ENCODE data around the gene SCGB3A1. TPM values are rescaled to one million over a fixed set of nuclear protein-coding genes. Genes with fewer than 3 reads are reported as not detected.

SCGB3A1 gene
- polyA plus RNA-seq, 4 donors, result 0.56 to 1.8 (median 1.4) TPM

DNA sequence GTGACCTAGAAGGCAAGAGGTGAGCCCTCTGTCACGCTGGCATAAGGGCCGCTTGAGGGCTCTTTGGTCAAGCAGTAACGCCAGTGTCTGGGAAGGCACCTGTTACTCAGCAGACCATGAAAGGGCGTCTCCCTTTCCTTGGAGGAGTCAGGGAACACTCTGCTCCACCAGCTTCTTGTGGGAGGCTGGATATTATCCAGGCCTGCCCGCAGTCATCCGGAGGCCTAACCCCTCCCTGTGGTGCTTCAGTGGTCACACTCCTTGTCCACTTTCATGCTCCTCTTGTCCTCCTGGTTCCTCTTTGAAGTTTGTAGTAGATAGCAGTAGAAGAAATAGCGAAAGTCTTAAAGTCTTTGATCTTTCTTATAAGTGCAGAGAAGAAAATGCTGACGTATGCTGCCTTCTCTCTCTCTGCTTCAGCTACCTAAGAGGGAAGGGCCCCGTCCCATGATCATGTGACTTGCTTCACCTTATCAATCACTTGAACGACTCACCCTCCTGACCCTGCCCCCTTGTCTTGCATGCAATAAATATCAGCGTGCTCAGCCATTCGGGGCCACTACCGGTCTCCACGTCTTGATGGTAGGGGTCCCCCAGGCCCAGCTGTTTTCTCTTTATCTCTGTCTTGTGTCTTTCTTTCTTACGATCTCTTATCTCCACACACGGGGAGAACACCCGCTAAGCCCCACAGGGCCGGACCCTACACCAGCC is 16.7 kb upstream of the SCGB3A1 start:
- no peak for DNase-seq (ENCODE audit: low read depth in 4 of 4, low spot score in 2 of 4)

DNA sequence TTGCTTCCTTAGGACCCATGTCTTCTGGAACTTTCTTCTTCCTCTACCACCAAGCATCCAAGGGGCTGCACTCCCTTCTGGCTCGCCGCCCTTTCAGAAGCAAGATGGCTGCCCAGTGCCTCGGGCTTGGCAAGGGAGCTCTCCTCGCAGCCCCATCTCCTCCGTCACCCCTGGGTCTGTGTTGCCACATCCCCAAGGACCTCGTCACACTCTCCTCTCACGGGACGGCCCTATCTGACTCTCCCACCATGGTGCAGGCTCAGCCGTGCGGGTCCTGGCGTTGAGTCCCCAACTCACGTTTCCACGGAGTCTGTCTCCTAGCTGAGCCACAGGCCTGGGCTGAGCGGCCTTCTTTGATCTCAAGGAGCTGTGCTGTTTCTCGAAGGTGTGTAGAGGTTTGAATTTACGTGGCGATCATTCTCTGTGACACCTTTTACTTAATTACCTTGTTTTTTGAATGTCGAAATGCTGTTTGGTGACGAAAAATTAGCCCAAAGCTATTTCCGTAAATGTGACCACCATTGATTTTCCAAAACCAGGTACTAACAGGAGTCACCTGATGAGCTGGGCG is 15.0 kb upstream of the SCGB3A1 start:
- DNase-seq (ENCODE audit: low read depth in 4 of 4, low spot score in 2 of 4), result no peak

DNA sequence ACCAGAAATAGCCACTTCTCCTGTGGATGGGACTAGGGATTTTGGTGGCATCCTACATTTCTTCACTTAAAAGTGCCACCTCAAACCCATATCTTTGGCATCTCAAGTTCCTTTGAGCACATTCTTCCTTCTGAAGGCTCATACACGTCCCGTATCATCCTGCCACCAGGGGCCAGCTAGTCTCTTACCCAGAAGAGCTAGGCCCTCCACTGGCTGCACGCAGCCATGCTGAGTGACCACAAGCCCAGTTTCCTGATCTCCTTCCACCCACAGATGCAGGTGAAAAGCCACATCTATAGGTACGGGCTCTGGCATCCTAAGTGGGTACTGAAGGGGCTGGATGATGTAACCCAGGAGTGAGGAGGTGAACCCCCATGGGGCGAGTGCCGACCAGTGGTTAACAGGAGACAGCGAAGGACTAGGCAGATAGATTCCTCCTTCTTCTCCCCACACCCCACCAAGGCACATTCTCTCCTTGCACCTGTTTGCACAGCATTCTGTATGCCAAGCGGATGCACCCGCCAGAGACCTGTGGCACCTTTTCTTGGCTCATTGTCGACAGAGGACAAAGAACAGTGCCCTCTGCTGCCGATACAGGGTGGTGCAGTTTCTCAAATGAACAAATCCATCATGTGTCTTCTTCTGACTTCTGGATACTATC is 14.4 kb upstream of the SCGB3A1 start:
- no peak for DNase-seq (ENCODE audit: low read depth in 4 of 4, low spot score in 2 of 4)

DNA sequence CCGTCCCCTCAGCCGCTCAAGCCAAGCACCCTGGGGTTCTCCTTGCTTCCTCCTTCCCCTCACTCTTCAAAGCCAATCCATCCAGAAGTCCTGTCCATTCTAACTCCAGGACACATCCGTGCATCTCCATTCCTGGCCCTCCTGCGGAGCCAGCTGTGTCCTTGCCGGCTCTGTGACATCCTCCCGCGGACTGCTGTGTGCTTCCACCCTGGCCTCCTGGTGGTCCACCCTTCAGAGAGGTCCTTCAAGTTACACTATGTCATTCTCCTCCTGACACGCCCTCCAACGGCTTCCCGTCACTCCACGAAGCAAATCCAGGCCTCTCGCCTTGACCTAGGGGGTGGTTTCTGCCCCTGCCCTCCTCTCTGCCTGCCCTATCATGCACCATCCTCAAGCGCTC is 13.0 kb upstream of the SCGB3A1 start:
- DNase-seq (ENCODE audit: low read depth in 4 of 4, low spot score in 2 of 4), result no peak

DNA sequence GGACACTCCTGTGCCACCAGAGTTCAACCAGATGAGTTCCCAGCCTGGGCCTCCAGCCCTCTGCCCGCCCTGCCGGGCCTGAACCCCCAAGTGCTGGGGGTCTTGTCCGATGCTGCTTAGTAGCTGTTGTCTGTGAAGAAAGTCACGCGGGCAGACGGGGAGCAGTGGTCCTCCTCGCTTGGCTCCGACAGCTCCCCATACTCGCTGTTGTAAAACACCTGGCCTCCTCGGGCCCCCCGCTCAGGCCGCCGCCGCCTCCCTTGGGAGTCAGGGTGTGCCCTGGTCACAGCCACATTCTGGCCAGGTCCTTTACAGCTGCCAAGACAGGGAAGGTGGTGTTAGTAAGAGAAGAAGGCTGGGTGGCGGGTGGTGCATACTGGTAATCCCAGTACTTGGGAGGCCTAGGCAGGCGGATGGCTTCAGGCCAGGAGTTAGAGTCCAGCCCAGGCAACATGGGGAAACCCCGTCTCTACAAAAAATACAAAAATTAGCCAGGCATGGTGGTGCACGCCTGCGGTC is 11.8 kb upstream of the SCGB3A1 start:
- DNase-seq (ENCODE audit: low read depth in 4 of 4, low spot score in 2 of 4), result no peak

DNA sequence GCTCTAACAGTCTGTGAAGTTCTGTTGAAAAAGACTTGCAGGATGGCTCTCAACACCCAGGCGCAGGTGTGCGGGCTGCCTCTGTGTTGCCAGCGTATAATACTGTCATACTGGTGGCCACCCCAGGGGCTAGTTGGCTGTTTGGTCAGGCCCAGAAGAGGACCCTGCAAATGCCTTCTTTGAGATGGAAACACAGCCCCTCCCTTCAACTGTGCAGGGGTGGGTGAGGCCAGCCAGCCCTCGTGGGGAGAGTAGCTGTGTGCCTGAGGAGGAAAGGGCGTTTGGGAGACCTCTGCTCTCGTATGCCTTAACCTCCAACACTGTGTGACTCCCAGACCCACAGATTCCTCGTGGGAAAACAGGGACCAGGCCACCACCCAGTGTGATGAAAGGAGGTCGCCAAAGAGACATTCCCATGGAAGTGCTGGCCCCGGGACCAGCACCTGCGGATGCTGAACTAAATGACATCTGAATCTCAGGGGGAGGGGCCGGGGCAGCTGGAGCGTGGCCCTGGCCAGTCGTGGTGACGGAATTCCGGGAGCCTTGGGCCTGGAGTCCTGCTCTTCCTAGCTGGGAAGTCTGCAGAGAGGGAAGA is 11.3 kb upstream of the SCGB3A1 start:
- DNase-seq (ENCODE audit: low read depth in 4 of 4, low spot score in 2 of 4), result no peak

DNA sequence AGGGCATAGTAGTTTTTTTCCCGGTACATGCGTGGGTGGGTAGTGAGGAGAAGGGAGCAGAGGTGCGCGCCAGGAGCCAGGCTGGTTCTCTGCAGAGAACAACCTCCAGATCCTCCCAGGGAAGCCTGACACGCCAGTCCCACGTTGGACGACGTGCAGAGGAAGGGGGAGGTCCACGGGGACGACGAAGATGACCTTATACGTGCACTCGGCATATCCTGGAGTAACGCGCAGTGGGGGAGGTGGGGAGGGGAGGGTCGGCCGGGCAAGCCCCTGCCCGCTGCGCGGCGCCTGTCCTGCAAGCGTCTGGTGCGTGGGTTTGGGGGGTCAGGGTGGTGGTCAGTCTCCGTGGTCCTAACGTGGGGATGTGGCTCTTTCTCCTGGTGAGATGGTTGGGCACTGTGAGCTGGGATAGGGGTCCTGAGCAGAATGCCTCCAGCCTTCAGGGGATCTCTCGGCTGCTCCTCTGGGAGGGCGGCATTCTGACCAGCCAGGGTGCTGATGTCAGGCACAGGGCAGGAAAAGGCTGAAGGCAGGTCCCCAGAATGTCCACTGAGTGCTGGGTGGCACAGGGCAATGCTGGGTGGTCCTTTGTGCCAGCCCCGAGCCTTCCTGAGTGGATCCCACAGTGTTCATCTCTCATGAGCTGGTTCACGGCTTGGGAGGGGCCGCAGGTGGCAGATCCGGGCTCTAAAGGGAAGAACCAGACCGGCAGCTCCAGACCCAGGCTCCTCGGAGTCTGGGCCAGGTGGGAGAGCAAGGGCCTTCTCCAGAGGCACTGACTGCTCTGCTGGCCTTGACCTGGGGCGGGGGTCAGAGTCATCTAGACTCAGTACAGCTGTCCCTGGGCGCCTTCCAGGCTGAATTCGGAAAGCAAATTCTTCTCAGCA is 10.5 kb upstream of the SCGB3A1 start:
- no peak for DNase-seq (ENCODE audit: low read depth in 4 of 4, low spot score in 2 of 4)

DNA sequence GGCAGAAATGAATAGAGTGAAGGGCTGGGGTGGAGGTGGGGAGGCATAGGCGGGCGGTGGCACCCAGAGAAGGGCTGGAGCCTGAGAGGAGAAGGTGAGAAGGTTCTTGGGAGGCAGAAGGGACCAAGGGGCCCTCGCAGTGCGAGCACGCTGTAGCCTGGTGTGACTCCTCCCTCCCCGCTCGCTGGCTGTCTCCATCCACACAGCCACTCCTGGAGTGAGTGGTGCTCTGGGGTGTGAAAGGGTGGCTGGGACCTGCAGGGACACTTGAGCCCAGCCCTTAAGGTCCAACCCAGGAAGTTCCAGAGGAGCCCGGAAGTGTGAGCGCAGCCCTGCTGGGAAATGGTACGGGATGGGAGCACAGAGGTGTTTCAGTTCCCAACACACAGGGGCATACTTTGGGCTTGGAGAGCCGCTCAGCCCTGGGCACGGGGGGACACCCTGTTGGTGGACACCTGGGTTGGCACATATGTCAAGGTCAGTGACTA is 9.3 kb upstream of the SCGB3A1 start:
- no peak for DNase-seq (ENCODE audit: low read depth in 4 of 4, low spot score in 2 of 4)

DNA sequence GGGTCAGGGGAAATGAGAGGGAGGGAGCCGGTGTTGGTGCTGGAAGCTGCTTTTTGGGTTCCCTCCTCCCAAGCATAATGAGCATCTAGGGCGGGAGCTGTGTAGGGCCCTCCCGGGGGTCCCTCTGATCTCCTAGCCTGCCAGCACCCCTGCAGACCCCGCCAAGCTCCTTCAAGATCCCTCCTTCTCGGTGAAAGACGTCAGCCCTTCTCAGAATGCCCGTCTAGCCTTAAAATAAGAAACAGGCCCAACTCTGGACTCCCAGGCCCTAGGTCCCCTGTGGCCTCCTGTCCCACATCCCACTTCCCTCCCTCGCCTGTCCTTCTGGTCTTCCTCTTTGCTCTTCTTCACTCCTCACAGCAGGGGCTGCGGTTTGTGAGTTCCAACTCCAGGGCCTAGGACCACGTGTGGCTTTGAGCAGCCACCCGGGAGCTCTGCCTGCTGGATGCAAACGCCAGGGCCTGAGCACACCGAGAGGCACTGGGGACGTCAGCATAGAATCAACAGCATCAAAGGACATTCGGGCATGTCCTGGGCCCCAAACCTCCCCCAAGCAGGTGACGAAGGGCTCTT is 8.8 kb upstream of the SCGB3A1 start:
- DNase-seq (ENCODE audit: low read depth in 4 of 4, low spot score in 2 of 4), result no peak

DNA sequence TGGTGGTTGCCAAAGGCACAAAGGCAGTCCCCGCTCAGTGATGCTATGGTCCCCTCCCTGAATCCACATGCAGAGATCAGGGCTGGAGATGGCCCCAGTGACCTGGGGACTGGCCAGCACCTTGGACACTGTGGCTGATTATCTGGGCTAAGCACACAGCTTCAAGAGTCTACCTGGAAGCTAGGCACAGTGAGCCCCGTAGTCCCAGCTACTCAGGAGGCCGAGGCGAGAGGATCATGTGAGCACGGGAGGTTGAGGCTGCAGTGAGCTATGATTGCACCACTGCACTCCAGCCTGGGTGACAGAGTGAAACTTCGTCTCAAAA is 8.3 kb upstream of the SCGB3A1 start:
- no peak for DNase-seq (ENCODE audit: low read depth in 4 of 4, low spot score in 2 of 4)

DNA sequence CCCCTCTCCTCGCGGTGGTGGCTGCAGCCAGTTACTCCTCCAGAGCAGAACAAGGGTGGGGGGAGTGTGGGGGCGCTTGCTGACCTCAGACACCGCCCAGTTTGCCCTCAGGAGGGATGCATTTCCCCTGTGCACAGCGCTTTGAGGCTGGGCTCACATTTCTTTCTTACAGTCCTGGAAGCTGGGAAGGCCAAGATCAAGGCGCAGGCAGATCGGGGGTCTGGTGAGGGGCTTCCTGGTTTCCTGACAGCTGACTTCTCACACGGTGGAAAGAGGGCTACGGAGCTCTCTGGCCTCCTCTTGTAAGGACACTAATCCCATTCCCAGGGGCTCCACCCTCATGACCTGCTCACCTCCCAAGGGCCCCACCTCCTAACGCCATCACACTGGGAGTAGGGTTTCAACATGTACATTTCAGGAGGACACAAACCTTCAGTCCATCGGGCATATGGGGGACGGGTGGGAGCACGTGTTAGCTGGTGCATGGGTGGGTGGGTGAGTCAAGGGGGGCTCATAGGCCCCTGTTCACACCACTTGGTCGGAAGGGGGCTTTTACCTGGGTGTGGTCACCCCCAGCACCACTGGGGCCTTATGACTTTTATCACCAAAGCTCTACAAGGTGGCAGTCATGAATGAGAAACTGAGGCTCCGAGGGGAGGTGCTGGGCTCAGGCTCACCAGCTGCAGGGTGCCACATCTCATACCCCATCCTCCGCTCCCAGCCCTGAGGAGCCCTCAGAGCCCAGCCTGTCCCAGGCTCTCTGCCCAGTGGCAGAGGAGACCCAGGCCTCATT is 7.7 kb upstream of the SCGB3A1 start:
- DNase-seq (ENCODE audit: low read depth in 4 of 4, low spot score in 2 of 4), result no peak

DNA sequence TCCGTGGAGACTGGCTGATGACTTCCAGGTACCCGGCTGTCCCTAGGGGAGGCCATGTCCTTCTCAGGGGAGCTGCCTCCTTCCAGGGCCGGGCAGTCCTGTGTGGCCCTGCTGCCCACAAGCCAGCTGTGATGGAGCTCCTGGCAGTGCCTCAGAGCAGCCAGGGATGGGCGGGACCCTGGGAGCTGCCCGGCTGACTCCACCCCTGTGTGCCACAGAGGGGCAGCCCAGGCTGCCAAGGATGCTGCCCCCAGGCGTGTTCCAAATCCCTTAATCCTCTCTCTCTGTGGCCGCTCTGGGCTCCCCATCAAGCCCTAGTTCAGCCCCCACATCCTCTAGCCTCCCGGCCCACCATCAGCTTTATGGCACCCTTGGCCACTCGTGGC is 7.0 kb upstream of the SCGB3A1 start:
- no peak for DNase-seq (ENCODE audit: low read depth in 4 of 4, low spot score in 2 of 4)

DNA sequence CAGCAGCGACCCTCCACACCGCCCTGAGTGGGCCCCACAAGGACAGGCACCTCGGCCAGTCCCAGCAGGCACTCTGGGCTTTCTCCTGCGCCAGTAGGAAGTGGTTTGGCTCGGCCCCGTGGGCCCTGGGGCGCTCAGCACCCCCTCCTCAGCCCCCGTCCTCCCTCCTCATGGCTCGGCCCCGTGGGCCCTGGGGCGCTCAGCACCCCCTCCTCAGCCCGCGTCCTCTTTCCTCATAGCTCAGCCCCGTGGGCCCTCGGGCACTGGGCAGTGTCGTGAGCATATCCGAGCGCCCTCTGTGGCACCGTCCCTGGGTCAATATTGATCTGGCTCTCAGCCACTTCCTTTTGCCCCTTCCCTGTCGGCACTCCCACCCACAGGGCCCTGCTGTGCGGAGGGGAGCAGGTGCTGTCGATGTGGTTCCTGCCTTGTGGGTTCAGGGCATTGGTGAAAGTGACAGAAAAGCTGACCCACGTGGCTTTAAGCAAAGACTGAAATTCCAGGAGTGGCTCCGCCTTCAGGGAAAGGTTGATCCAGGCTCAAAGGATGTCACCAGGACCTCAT is 5.5 kb upstream of the SCGB3A1 start:
- DNase-seq (ENCODE audit: low read depth in 4 of 4, low spot score in 2 of 4), result no peak

DNA sequence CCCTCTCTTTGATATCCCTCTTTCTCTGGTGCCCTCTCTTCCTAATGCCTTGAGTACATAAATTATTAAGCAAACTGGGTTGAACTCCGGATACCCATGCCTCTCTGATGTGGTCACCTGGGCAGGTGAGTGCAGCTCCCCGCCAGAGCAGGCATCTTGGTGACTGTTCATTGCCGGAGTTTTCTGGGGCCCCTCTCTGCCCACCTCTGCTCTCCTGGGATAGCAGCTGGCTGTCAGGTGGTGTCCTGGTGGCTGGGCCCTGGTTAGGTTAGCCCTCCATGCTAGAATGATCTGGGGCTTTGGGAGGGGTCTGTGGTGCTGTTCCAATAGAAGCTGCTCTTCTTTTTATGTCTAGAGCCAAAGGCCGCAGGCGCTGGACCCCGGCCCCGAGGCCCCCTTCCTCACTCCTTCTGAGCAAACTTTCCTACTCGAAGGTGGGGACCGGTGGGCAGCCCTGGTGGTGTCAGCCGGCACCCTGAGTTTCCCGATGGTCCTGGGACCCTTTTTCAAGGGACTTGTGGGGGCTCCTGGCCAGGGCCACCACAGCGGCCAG is 4.9 kb upstream of the SCGB3A1 start:
- no peak for DNase-seq (ENCODE audit: low read depth in 4 of 4, low spot score in 2 of 4)

DNA sequence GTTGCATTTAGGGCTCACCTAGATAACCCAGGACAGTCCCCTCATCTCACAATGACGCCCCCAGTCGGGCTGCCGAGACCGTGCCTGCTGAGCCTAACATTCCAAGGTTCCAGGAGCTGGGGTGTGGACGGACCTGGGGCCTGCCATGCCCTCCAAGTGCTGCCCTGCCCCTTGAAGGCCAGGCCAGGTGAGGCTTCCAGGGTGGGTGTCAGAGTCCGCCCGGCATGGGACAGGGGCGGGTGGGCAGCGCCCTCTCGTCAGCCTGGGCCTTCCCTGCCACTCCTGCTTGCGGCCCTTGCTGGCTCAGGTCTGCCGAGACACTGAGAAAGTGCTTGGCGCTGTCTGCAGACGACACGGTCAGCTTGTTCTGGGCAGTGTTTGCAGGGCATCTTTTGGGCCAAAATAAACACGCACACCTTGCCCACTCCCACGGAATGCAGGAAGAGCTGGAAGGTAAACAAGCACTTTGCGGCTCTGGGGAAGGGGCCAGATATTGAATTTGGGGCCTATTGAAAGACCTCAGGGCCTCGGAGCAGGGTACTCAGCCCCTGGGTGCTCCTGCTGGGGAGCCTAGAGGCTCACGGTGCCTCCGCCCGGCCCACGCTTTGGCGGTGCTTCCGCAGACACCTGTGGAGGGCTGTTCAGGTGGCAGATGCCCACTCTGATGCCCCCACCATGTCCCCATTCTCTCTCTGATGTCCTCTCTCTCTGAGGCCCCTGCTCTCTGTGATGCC is 4.2 kb upstream of the SCGB3A1 start:
- DNase-seq (ENCODE audit: low read depth in 4 of 4, low spot score in 2 of 4), result no peak

DNA sequence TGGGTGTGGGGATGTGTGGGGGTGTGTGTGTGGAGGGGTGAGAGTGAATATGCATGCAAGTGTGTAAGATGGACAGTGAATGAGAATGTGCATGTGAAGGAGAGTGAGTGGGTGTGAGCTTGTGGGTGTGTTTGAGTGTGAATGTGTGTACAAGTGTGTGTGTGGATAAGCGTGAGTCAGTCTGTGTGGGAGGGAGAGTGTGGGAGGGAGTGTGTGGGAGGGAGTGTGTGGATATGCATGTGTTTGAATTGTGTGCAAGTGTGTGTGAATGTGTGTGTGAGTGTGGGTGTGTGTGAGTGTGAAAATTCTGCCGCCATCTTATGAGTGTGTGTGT is 3.7 kb upstream of the SCGB3A1 start:
- DNase-seq (ENCODE audit: low read depth in 4 of 4, low spot score in 2 of 4), result no peak

DNA sequence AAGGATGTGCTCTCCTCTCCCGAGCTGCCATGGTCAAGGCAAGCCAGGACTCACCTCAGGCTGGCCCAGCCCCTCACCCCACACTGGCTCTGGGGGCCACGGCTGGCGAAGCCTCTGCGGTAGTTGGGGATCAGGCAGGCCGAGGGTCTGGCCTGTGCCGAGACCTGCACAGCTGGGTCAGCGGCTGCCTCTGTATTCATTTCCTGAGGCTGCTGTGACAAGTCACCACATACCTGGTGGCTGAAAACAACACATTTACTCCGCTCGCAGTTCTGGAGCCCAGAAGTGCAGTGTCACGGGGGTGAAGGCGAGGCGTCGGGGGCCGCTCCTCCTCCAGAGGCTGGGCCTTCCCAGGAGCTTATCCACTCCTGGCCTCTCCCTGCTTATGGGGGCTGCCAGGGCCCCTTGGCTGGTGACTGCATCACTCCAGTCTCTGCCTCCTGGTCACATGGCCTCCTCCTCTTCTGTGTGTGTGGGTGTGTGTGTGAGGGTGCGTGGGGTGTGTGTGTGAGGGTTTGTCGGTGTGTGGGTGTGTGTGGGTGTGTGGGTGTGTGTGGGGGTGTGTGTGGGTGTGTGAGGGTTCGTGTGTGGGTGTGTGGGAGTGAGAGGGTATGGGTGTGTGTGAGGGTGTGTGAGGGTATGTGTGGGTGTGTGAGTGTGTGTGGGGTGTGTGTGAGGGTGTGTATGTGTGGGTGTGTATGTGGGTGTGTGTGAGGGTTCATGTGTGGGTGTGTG is 3.2 kb upstream of the SCGB3A1 start:
- no peak for DNase-seq (ENCODE audit: low read depth in 4 of 4, low spot score in 2 of 4)
